Tibial nerve (tissue), 4 donors: ENCODE results near the gene GRM3. TPM values are rescaled to one million over a fixed set of nuclear protein-coding genes. Genes with fewer than 3 reads are reported as not detected.

ENCODE experiments used
- DNase-seq, 2 donors: peaks; one replicate each; pipeline ENCODE4 v3.0.0-alpha.2; 2019; ENCODE audit warnings: low spot score in 2 of 2
- H3K27ac ChIP-seq, 4 donors: fragments of 200-600 bp; sonication (generic) in 3 of 4; one replicate each; pipeline ENCODE4 v1.5.1; 2017 to 2019; ENCODE audit warnings: mild to moderate bottlenecking in 1 of 4
- H3K27me3 ChIP-seq, 2 donors: fragments of 200-600 bp; sonication (generic) in 1 of 2; one replicate each; pipeline versions ENCODE4 v1.5.1 to v1.6.0; 2017 to 2019
- H3K36me3 ChIP-seq, 3 donors: fragments of 200-600 bp; sonication (generic); one replicate each; pipeline ENCODE4 v1.5.1; 2018 to 2019
- H3K4me1 ChIP-seq, 4 donors: fragments of 200-600 bp; sonication (generic) in 3 of 4; one replicate each; pipeline ENCODE4 v1.5.1; 2017 to 2019
- H3K4me3 ChIP-seq, 4 donors: fragments of 200-600 bp; sonication (generic) in 3 of 4; one replicate each; pipeline ENCODE4 v1.5.1; 2017 to 2019; ENCODE audit warnings: mild to moderate bottlenecking in 1 of 4, moderate library complexity in 1 of 4
- H3K9me3 ChIP-seq, 4 donors: fragments of 200-600 bp; sonication (generic) in 3 of 4; one replicate each; pipeline ENCODE4 v1.5.1; 2017 to 2019
- EP300 ChIP-seq, 2 donors: sonication (generic); formaldehyde crosslinking; IDR thresholded peaks; one replicate each; pipeline ENCODE4 v1.6.1; 2017; ENCODE audit warnings: antibody characterized with exemption in 2 of 2, mild to moderate bottlenecking in 1 of 2
- POLR2A ChIP-seq, 2 donors: fragments of 450-650 bp; IDR thresholded peaks; one replicate each; pipeline ENCODE4 v1.6.1; 2017; ENCODE audit warnings: antibody characterized with exemption in 2 of 2, mild to moderate bottlenecking in 2 of 2, moderate library complexity in 2 of 2
- WGBS, 2 donors: methylation state at CpG; one replicate each; pipeline ENCODE4 v1.1.5; 2018; 5-methylcytosine and 5-hydroxymethylcytosine counted together
- total RNA-seq, 4 donors: library from RNA; depleted of rRNA; stranded (reverse); fragments of >200 nt; gene quantifications; one replicate each; pipeline ENCODE4 v1.1.0, GENCODE V29; 2016
- TF ChIP-seq, protein P1 (sequence below), 5 experiments: fragments of 200-600 bp in 3 of 5; fragments of 450-650 bp in 2 of 5; sonication (generic) in 3 of 5; IDR thresholded peaks; one replicate each; pipeline ENCODE4 v1.5.1; 2016 to 2019; ENCODE audit warnings: antibody characterized with exemption in 5 of 5, mild to moderate bottlenecking in 3 of 5, moderate library complexity in 2 of 5

Gene GRM3
- total RNA-seq, 4 donors from 2014 or later, result not detected

DNA sequence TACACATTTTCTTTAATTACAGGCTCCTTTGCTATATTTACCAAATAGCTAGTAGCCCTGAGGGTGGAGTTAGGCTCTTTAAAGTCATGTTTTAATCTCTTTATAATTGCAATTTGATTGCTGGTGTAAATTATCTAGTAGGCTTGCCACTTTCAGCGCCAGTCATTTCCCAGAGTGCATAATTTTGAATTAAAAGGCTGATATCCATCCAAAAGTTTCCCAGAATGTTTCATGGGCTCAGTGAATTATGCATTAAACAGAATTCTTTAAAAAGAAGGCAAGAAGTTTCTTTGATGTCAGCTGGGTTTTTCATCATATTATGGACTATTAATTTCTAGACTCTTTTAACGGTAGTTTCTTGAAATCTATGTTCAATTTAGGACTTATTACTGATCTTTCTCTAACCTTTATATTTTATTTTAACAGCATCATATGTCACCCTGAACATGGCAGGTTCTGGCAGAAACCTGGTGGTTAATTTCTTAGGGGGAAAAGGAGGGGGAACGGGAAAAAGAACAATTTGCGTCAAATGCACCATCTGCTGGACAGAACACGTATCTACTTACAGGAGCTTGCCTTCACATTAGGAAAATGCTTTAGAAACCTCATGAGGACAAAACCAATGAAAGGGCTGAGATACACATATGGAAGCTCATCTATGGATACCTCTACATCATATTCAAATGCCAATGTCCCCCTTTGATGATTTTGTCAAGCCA lies 171.1 kb downstream of the GRM3 start:
- Histone ChIP-seq H3K4me3 (no peak overlapping the region), H3K27ac (no peak overlapping the region), H3K36me3 (no peaks in the 10 kb centered on the region), H3K27me3 (no peaks in the 10 kb centered on the region), H3K9me3 (no peaks in the 10 kb centered on the region), H3K4me1 (no peaks in the 10 kb centered on the region)
- 31 to 32% methylated on average over 5 of the region's 5 CpGs for WGBS, 2 donors
- TF ChIP-seq, protein P1, sequence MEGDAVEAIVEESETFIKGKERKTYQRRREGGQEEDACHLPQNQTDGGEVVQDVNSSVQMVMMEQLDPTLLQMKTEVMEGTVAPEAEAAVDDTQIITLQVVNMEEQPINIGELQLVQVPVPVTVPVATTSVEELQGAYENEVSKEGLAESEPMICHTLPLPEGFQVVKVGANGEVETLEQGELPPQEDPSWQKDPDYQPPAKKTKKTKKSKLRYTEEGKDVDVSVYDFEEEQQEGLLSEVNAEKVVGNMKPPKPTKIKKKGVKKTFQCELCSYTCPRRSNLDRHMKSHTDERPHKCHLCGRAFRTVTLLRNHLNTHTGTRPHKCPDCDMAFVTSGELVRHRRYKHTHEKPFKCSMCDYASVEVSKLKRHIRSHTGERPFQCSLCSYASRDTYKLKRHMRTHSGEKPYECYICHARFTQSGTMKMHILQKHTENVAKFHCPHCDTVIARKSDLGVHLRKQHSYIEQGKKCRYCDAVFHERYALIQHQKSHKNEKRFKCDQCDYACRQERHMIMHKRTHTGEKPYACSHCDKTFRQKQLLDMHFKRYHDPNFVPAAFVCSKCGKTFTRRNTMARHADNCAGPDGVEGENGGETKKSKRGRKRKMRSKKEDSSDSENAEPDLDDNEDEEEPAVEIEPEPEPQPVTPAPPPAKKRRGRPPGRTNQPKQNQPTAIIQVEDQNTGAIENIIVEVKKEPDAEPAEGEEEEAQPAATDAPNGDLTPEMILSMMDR (IDR thresholded peaks at IDR 0.05), result no peak
- TF ChIP-seq EP300 (IDR thresholded peaks at IDR 0.05), result no peak
- no peak for TF ChIP-seq POLR2A (IDR thresholded peaks at IDR 0.05)
- no peak for DNase-seq

DNA sequence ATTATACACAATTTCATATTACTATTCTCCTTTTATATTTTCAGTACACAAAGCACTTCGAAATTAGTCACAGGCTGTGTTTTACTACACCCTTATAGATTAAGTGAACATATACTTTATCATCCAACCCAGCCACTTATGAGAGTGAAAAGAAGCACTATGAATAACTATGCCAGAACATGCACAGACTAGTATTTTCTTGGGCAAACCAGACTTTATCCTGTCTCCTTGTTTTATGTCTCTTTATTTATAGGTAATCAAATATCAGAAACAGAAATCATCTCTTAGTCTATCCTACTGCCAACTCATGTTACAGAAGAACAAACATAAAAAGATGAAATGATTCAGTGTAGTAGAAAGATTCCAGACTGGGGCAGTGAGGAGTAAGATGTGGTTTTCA lies 171.8 kb downstream of the GRM3 start:
- WGBS, 2 donors, result 93 to 96% methylated on average over 1 of the region's 1 CpG
- no peaks in the 10 kb centered on the region for H3K27me3 ChIP-seq
- no peaks in the 10 kb centered on the region for H3K36me3 ChIP-seq
- H3K27ac ChIP-seq, result no peak overlapping the region
- H3K9me3 ChIP-seq, result no peaks in the 10 kb centered on the region
- DNase-seq, result no peak
- no peaks in the 10 kb centered on the region for H3K4me1 ChIP-seq
- H3K4me3 ChIP-seq, result no peak overlapping the region
- TF ChIP-seq EP300 (IDR thresholded peaks at IDR 0.05) (no peak), POLR2A (IDR thresholded peaks at IDR 0.05) (no peak)
- TF ChIP-seq, protein P1 (IDR thresholded peaks at IDR 0.05), result no peak

DNA sequence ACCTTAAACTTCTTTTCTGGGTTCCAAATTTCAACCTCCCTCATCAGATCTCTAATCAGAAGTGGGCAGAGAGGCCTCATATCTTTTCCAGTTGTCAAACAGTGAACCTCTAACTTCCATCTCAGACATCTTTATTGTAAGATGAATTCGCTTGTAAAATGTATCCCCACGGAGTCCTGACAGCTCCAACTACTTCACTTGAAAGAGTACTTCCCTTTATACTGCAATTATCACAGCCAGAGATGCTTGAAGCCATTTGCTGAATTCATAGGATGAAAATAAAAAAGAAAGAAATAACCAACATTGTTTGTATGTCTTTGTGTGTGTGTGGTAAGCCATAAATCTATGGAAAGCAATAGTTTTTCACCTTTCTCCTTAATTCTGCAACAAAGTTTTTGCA lies 175.2 kb downstream of the GRM3 start:
- no peak for TF ChIP-seq EP300 (IDR thresholded peaks at IDR 0.05)
- TF ChIP-seq, protein P1 (IDR thresholded peaks at IDR 0.05), result no peak
- TF ChIP-seq POLR2A (IDR thresholded peaks at IDR 0.05), result no peak
- Histone ChIP-seq H3K27me3 (no peaks in the 10 kb centered on the region), H3K4me3 (no peak overlapping the region), H3K27ac (no peak overlapping the region), H3K36me3 (no peaks in the 10 kb centered on the region), H3K4me1 (no peaks in the 10 kb centered on the region), H3K9me3 (no peaks in the 10 kb centered on the region)
- WGBS, 2 donors, result 45 to 51% methylated on average over 2 of the region's 2 CpGs
- no peak for DNase-seq

DNA sequence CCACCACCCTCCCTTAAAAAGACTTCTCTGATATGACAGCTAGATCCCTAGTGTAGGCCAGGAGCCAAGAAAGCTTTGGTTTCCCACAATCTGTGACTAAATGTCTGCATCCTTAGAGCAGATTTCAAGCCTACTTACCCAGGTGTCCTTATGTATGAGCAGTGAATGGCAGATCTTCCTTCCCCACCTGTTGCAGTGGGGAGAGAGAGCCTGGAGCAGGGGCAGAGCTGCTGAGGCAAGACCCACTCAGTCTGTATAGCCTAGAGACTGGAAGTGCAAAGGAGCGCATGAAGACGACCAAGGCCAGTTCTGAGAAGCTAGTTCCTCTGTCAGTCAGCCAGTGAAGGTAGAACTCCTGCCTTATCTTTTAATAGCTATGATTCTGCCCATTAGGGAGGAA lies 180.1 kb downstream of the GRM3 start:
- Histone ChIP-seq H3K4me3 (no peak overlapping the region), H3K4me1 (no peaks in the 10 kb centered on the region), H3K36me3 (no peaks in the 10 kb centered on the region), H3K27me3 (no peaks in the 10 kb centered on the region), H3K27ac (no peak overlapping the region), H3K9me3 (no peaks in the 10 kb centered on the region)
- 78 to 91% methylated on average over 2 of the region's 2 CpGs for WGBS, 2 donors
- TF ChIP-seq EP300 (IDR thresholded peaks at IDR 0.05), result no peak
- TF ChIP-seq, protein P1 (IDR thresholded peaks at IDR 0.05), result no peak
- TF ChIP-seq POLR2A (IDR thresholded peaks at IDR 0.05), result no peak
- DNase-seq, result no peak

DNA sequence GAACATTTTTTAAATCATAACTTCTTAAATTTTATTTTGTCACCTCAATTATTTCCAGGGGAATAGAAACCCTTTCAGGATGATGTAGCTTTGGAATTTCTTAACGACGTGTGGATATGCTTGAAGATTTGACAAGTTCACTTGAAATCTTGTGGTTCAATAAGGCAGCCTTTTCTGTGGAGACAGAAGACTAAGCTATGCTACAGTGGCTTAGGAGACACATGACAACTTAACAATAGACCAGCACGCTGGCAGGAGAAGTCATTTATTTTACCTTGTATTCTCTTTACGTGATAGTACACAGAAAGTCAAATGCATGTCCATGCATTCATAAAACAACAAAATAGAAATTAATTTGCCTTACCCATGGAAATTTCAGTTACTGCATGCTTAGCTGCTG lies 181.6 kb downstream of the GRM3 start:
- no peaks in the 10 kb centered on the region for H3K36me3 ChIP-seq
- H3K27me3 ChIP-seq, result no peaks in the 10 kb centered on the region
- no peaks in the 10 kb centered on the region for H3K4me1 ChIP-seq
- 62 to 79% methylated on average over 4 of the region's 4 CpGs for WGBS, 2 donors
- TF ChIP-seq EP300 (IDR thresholded peaks at IDR 0.05) (no peak), POLR2A (IDR thresholded peaks at IDR 0.05) (no peak)
- TF ChIP-seq, protein P1 (IDR thresholded peaks at IDR 0.05), result no peak
- no peaks in the 10 kb centered on the region for H3K9me3 ChIP-seq
- no peak overlapping the region for H3K4me3 ChIP-seq
- H3K27ac ChIP-seq, result no peak overlapping the region
- DNase-seq, result no peak
